DMS 273 (cell line): Measurements from ENCODE around the gene ZNF474.

ENCODE experiments used
- DNase-seq: peaks from one replicate; lab custom pipeline; 2025; ENCODE audit not compliant: unreplicated experiment; lab: John Stamatoyannopoulos, UW

The ZNF474 gene

DNA sequence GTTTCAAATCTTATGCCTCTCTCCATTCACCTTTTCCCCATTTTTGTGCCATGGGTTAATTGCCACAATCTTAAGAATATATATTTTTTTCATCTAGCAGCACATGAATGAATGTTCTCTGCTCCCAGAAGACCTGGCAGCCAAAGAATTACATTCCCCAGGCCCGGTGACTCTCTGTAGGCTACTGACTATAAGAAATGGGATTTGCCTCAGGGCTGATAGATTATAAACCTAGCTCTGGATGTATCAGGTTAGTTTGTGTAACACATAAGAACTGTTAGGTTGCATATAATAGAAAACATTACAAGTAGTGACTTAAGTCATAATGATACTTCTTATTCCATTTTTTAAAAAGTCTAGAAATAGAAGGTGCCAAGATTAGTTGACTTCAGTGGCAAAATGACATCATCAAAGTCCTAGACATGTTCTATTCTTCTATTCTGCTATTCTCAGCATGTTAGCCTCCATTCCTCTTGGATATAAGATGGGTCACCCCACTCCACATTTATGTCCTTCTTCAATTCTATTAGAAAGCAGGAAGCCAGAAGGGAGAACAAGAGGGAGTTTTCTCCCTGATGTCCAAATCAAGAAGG lies 10.9 kb upstream of the ZNF474 start:
- DNase-seq = no peak

DNA sequence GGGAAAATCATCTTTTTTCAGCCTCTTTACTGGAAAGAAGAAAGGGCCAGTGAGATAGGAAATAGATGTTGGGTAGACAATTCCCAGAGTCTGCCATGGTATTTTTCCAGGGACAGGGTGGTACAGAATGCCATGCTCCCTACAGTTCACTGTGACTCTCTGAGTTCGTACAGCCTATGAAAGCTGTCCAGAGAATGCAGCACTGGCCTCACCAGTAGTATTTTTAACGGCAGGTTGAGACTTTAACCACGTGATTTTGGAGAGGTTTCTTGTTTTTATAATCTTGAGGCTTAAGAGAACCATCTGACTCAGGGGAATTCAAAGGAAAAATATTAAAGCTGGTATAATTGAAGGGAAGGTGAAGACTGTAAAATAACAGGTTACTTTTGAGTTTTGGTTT lies 10.1 kb upstream of the ZNF474 start:
- no peak for DNase-seq

DNA sequence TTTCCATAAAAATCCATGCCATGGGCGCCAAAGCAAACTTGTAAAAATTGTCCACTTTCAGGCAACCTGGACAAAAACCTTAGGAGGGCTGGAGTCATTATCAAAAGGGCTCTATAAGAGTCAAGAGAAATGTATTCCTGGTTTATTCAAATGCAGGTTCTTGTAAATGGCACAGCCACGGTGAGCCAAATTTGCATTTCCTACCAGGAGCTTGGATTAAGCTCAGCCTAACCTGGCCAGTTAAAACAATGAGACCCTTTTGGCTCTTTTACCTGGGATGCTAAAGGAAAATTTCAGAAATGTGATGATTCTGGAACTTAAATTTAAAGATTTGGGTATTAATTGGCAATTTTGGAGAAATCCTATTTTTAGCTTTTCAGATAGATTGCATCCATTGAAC lies 8.9 kb upstream of the ZNF474 start:
- no peak for DNase-seq

DNA sequence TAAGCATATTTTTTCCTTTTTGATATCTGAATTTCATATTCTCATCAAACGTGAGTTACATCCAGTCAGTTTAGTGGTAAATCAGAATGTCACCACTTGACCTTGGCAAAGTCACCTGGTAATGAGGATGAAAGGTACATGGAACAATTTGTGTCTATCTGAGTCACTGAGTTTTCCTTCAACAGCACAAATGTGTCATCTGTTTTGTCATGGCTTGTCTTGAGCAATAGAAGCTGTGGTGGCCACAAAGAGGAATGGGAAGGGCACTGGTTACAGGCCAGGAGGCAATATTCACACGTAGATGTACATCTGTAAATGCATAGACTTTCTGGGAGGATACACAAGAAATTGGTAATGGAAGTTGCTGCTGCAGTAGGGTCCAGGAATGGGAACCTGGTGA lies 8.4 kb upstream of the ZNF474 start:
- DNase-seq = no peak

DNA sequence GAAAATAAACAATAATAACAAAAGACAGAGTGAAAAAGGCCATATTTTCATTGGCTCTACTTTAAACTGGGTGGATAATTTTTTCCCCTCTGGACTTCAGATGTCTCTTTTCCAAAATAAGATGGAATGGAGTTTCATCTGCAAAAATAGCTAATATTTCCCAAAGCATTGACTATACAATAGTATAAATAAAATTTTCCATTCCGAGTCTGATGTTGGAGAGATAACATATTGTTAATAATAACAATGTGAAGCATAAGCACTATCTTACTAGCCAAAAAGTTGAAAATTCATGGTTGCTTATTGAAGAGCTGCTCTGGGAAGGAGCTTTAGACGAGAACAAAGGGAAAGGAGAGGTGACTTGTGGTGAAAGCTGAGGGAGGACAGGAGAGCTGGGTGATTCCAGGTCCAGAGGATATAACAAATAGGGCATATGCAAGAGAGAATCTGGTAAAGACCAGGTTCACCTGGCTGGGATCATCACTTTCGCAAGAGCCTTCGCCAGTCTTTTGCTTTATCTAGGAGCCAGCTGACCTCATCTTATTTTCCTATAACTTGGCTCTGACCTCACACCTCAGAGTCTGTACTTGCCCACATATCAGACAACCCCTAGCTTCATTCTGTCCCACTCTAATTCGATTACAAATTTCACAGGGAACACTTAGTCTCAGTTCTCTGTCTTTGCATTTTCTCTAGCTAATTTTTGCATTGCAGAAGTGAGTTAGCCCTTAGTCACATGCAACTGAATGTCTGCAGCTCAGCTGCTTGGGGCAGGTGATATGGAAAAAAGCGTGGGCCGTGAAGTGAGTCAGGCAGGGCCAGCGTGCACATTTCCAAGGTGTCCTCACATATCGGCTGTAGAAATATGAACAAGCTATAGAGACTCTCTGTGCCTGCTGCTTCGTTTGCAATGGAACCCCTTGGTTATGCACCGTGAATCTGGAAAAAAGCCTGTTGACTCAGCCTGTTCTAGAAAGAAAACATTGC lies 7.6 kb upstream of the ZNF474 start:
- no peak for DNase-seq

DNA sequence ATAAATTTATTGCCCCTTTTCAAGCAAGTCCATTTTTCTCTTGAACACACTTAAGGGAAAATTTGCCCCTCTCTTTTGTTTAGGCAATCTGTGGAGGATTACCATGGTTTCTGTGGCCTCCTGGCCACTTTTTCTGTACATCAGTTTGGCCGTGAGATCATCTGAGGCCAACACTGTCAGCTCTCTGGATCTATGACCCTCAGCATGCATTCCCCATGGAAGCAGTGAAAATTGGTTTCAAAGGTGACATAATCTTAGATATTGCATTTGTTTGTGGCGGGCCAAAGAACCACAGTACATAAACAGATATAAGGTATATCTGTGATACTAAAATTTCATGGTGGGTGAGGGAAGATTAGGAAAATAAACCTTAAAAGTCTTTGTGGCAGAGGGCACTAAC lies 4.6 kb upstream of the ZNF474 start:
- no peak for DNase-seq

DNA sequence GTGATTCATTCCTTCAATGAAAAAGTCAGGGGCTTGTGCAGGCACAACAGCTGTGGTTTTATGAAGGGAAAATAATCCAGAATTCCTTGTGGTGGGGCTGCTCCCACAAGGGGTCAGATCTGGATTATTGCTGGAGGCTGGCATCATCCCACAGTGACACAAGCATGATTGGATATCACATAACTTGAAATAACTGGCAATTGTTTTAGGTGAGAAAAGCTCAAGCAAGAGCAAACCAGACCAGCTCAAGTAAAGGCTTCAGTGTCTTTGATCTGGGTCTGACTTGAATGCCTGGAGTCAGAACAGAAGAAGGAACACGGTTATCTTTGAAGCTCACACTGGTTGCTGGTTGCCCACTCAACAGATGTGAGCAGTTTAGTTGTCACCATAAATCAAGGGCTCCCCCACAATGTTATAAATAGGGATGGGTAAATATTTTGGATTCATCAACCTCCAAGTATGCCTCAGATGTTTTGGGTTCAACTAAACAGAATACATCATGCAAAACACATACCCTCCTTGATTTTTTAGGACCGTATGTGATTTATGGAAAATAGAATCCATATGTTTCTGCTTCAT lies 3.1 kb upstream of the ZNF474 start:
- peak; percentile 50 for DNase-seq

DNA sequence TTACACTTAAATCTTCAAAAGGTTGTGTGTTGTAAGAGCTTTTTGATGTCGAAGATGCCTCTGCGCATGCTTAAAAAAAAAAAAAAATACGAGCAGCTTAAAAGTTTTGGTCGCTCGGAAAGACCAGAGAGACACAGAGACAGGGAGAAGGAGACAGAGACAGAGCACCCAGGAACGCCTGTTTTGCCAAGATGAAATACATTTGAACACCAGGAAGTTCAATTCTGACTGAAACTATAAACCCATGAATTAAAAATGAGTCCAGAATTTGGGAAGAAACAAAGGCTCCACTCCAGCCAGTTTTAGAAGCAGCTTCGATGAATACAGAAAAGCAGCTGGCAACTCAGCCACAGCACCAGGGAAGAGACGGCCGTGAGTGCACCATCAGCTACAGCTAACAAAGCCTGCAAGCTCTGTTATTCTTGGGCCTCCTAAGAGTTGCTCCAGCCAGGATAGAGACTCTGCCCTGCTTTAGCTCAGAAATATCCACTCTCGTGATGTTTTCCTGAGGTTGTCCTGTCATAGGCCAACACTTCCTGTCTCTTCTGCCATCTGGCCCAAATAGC lies 2.5 kb upstream of the ZNF474 start:
- peak; percentile 17 for DNase-seq

DNA sequence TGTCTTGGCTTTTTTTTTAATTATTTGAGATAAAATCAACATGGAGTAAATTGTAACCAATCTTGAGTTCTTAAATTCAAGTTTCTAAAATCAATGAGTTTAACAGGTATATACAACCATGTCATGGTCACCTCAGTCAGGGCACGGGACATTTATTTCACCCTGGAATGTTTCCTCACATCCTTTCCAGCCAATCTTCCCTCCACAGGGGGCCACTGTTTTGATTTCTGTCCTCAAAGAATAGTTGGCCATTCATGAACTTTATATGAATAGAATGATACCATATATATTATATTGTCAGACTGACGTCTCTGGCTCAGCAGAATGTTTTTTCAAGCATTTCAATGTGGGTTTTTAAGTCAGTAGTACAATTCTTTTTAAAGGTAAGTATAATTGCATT lies 806 bp downstream of the ZNF474 start:
- no peak for DNase-seq

DNA sequence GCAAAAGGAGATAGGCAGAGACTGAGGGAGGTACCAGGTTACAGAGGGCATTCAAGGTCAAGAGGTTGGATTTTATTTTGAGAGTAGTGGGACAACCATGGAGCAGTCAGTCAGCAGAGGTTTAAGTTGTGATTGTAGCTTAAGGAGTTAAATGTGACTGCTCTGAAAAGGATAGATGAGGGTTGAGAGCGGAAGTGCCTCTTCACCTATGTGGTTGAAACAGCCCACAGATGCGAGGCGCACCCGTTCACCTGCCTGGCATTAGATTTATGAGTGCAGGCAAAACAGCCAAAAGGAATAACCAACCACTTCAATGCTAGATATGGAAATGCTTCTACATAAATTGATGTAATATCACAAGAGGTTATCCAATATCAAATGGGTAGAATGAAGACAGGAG lies 8.4 kb downstream of the ZNF474 start:
- no peak for DNase-seq

DNA sequence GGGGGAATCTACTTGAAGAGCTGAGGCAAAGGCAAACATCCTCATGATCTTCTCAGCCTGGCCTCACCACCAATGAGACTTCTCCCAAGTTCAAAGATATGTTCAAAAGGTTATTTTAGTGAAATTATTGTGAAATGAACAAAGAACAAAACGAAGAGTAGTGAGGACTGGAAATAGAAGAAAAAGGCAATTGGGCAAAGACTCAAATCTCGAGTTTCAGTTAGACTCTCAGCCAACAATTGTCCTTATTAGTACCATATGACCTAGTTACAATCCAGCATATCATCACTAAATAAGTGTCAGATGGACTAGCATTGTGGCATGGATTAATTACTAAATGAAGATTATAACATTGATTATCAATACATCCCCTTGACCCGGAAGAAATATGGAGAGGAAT lies 9.0 kb downstream of the ZNF474 start:
- DNase-seq = no peak

DNA sequence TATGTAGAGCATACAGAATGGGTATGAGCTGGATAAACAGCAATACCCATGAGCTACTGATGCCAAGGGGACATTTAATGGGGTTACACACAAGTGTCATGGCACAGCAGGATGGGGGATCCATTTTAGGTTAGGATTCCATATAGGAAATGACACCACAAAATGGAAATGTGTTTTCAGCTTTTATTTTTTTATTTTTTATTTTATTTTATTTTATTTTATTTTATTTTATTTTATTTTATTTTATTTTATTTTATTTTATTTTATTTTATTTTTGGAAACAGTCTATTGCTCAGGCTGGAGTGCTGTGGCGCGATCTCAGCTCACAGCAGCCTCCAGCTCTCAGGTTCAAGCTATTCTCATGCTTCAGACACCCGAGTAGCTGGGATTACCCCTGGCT lies 11.6 kb downstream of the ZNF474 start:
- DNase-seq = no peak

DNA sequence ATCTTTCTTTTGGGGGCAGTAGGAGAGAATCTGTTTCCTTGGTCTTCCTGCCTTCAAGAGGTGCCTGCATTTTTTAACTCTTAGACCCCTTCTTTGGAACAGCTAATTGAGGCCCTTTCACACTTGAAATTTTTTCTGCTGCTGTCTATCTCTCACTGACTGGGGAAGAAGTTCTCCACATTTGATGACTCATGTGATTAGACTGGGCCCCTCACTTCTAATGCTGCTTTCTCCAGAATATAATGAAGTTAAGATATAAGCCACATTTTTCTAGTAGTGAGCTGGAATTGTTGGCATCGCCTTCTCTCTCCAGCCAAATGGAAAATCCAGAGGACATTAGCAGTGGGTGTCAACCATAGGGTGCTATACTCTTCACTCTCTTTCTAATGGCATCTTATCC lies 12.4 kb downstream of the ZNF474 start:
- DNase-seq = no peak

DNA sequence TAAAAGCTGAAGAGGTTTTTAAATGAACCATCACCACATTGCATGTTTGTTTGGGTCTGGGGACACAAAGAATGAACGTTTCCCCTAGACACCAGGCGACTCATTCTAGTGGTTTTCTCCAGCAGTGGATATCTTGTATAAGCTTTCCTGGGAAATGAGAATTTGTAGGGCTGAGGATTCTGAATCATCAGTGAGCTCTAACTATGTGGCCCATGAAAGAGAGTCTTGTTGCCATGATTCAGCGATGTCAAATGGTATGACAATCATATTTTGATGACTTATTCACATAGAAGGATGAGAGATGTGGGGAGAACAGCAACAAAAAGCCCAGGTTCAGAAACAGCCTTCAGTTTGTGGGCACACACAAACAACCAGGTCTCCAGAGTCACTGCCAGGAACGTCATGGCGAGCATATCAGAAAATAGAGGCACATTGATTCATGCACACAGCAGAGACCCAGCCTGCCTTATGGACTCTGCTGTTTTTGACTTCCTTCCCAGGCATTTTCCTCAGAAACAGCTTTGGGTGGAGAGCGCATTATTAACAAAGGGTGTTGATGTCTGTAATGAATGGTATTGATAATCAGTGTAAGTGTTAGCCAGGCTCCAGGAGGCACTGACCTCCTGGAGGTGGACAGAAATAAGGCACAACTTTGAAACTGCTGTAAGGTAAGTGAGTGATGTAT lies 13.3 kb downstream of the ZNF474 start:
- DNase-seq = no peak

DNA sequence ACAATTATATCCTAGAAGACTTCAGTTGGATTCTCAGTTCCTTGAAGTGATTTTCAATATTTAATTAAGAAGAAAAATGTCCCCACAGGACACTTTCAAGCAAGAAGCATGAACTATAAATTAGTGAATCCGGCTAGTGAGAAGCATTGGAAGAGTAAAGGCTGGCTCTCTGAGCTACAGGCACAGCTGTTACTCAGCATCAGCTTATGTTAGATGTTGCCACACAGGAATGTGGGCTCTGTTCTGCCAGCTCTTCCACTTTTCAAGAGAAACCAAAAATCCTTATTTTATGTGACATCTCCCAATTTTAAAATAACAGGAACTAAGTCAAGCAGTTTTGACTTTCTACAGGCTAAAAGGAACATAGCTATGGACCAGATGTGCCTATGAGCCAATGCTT lies 14.9 kb downstream of the ZNF474 start:
- DNase-seq = no peak

DNA sequence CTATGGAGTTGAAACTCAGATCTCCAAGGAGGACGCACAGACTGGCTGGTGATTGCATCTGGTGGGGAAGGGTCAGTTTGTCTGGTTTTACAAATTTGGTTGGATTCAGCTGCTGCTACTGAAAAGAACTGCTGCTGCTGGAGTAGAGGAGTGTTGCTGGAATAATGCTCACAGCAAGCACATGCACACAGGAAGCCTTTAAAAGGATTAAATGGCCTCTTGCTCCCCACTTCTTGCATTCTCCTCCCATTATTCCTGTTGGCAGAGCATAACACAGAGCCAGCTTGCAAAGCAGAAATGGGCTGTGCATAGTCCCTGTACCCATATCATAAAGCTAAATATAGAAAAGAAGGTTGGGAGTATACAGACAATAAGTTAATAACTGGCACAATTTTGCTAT lies 16.6 kb downstream of the ZNF474 start:
- no peak for DNase-seq

DNA sequence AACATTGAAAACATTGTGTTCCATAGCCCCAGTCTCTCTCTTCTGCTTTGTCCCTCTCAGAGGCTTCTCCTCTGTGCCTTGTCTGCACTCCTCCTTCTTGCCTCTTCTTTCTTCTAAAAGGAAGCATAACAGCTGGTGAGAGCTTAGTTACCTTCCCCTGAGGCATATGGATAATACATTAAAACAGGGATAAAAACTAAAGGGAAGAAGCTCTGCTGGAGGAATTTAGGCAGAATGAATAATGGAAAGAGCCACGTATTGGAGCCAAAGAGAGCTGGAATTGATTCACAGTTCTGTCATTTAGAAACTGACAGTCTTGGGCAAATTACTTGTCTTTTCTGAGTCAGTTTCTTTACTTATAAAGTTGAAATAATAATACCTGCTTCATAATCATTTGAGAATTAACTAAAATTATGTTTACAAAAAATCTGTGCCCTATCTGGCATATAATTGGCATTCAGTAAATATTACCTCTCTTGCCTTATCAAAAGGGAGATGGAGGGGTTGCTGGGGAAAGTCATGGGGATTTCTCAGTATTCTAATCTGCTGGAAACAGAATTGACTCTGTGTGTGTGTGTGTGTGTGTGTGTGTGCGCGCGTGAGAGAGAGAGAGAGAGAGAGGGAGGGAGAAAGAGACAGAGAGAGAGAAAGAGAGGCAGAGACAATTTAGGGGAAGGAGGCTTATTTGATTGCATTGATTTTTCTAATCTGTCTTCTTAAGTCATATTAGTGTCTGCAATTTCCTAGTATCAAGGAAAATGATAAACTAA lies 20.2 kb downstream of the ZNF474 start:
- peak; percentile 10 for DNase-seq

DNA sequence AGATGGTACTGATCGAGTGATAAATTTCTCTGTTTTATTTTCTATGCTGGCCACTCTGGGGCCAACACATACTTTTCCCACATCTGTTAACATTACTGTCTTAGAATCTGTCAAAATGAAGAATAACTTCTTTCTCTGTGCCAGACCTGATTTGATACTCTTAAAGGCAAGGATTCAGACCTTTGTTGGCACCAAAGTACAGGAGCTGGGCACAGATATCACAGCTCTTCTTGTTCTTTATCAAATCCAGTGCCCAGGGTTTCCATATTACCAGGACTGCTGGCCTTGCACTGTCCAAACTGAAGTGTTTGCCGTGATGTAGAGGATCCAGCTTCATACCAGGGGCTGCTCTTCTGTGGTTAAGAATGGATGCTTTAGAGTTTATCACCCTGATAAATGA lies 20.9 kb downstream of the ZNF474 start:
- DNase-seq = no peak

DNA sequence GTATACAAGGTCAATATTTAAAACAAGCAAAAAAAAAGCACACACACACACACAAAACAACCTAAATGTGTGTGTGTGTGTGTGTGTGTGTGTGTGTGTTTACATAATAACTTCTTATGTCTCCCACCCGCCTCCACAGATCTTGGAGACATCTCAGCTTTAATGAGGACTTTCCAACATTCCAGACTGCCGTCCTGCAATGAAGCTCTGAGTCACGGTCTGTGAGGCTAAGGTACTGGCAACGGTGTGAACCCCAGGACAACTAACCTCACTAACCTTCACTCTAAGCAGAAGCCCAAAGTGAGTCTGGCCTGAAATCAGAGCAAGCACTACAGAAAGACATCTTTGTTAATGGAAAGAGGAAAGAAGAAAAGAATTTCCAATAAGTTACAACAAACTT lies 22.3 kb downstream of the ZNF474 start:
- DNase-seq = no peak

DNA sequence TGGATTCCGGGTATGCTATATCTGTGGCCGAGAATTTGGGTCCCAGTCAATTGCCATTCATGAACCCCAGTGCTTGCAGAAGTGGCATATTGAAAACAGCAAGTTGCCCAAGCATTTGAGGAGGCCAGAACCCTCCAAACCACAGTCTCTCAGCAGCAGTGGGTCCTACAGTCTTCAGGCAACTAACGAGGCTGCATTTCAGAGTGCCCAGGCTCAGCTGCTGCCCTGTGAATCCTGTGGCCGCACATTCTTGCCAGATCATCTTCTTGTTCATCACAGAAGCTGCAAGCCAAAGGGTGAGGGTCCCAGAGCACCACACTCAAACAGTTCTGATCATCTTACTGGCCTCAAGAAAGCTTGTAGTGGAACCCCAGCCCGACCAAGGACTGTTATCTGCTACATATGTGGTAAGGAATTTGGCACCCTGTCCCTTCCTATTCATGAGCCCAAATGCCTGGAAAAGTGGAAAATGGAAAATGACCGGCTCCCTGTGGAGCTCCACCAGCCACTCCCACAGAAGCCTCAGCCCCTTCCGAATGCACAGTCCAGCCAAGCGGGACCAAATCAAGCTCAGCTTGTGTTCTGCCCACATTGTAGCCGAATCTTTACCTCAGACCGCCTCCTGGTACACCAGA lies 23.0 kb downstream of the ZNF474 start:
- DNase-seq = no peak
